Activated T-helper 1 cell treated with anti-CD3 and anti-CD28 coated beads, Interleukin-12 subunit alpha, Interleukin-12 subunit beta, Interleukin-2, Interleukin-4 antibody, amounts not matched to agents 30 ng/mL and 10 ng/mL and 1 ng/mL, durations not matched to agents 14 hours and 24 hours and 36 hours (primary cell): ENCODE data around the gene SI. TPM values are rescaled to one million over a fixed set of nuclear protein-coding genes. Genes with fewer than 3 reads are reported as not detected.
"Not testable (repeated sequence)": the region's sequence is repeated elsewhere in the genome, so short reads cannot be mapped to it uniquely, and the experiment has no call there.

ENCODE experiments used
- DNase-seq: peaks from one replicate; pipeline ENCODE4 v3.0.0; 2021; ENCODE audit warnings: low spot score
- H3K27ac Mint-ChIP-seq: one replicate; pipeline ENCODE4 v1.8.0; 2021; ENCODE audit warnings: mild to moderate bottlenecking, mixed read lengths
- H3K27me3 Mint-ChIP-seq: one replicate; pipeline ENCODE4 v1.8.0; 2022; ENCODE audit warnings: mild to moderate bottlenecking, moderate library complexity, mixed read lengths; ENCODE audit not compliant: insufficient read depth
- H3K36me3 Mint-ChIP-seq: one replicate; pipeline ENCODE4 v1.8.0; 2021; ENCODE audit warnings: low read depth, mixed read lengths
- H3K4me1 Mint-ChIP-seq: one replicate; pipeline ENCODE4 v1.8.0; 2021; ENCODE audit warnings: low read depth, mixed read lengths
- H3K4me3 Mint-ChIP-seq: one replicate; pipeline ENCODE4 v1.8.0; 2021; ENCODE audit warnings: mild to moderate bottlenecking, moderate library complexity, mixed read lengths
- H3K9me3 Mint-ChIP-seq: one replicate; pipeline ENCODE4 v1.8.0; 2021; ENCODE audit warnings: mixed read lengths
- intact Hi-C: fragments of 100-400 bp; cut with micrococcal nuclease; formaldehyde crosslinking; loops from one replicate; pipeline ENCODE4 v1.15.1; 2024
- total RNA-seq: library from RNA; stranded (reverse); gene quantifications from 2 replicates; pipeline ENCODE4 v1.2.3, GENCODE V29; 2022

The SI gene
- total RNA-seq, 1 donor from 2014 or later: not detected

- H3K27ac Mint-ChIP-seq, H3K27me3 Mint-ChIP-seq, H3K9me3 Mint-ChIP-seq, H3K4me1 Mint-ChIP-seq, H3K4me3 Mint-ChIP-seq, H3K36me3 Mint-ChIP-seq, intact Hi-C loops, DNase-seq: not testable (repeated sequence)
Observed at GRCh38 chr3:164951403-164951802, 126.9 kb downstream of the SI start.

- intact Hi-C loops: no loop called here
- Mint-ChIP-seq H3K27ac (no peak overlapping the region), H3K36me3 (no peaks in the 10 kb centered on the region), H3K4me1 (no peaks in the 10 kb centered on the region), H3K9me3 (peaks cover 8% of the 10 kb centered on the region), H3K4me3 (no peak overlapping the region), H3K27me3 (no peaks in the 10 kb centered on the region)
- DNase-seq: no peak
Observed at GRCh38 chr3:164940745-164941144, 137.6 kb downstream of the SI start.

- Mint-ChIP-seq H3K36me3 (no peaks in the 10 kb centered on the region), H3K4me1 (no peaks in the 10 kb centered on the region), H3K27me3 (no peaks in the 10 kb centered on the region), H3K27ac (no peak overlapping the region), H3K9me3 (peaks cover 8% of the 10 kb centered on the region), H3K4me3 (no peak overlapping the region)
- intact Hi-C loops: no loop called here
- no peak for DNase-seq
Observed at GRCh38 chr3:164929642-164930041, 148.7 kb downstream of the SI start.

Other genes starting within 250 kb of the SI start
- not detected in 2 replicates for gene SLITRK3, start 117.9 kb upstream of the SI start, total RNA-seq